IMR-90 (cell line): ENCODE results near the gene RGMA. TPM values are rescaled to one million over a fixed set of nuclear protein-coding genes. Genes with fewer than 3 reads are reported as not detected.
"Not testable (repeated sequence)": the region's sequence is repeated elsewhere in the genome, so short reads cannot be mapped to it uniquely, and the experiment has no call there.

ENCODE experiments used
- ATAC-seq: fragments of 200-7000 bp; cut with Tn5 transposase; 2 replicates; pipeline ENCODE4 v1.9.1; 2020; ENCODE audit warnings: low read depth, mild to moderate bottlenecking, moderate library complexity
- BruUV-seq: library from RNA; stranded (reverse); fragments of 400-500 nt; replicated peaks from 2 replicates; lab custom pipeline; 2021; lab: Mats Ljungman, UMichigan
- CTCF ChIA-PET: fragments of 300-600 bp; formaldehyde crosslinking; extraction: SDS; loops from one replicate; lab custom pipeline; 2021; ENCODE audit warnings: antibody characterized with exemption; lab: Yijun Ruan, JAX
- POLR2A ChIA-PET: fragments of 300-600 bp; sonication (Branson Sonifier 250); formaldehyde crosslinking; loops from one replicate; lab custom pipeline; 2022; ENCODE audit warnings: antibody characterized with exemption; ENCODE audit not compliant: unreplicated experiment; lab: Charles Lee
- DNase-seq: peaks from one replicate; pipeline ENCODE4 v3.0.0; 2013
- H2AFZ ChIP-seq: replicated peaks from 2 replicates; pipeline ENCODE3; 2013; ENCODE audit warnings: low read length, mild to moderate bottlenecking; ENCODE audit not compliant: poor library complexity
- H2AK5ac ChIP-seq: 2 replicates; pipeline ENCODE4 v1.6.1; 2013; ENCODE audit warnings: low read depth, low read length, inconsistent platforms
- H2AK9ac ChIP-seq: replicated peaks from 2 replicates; pipeline ENCODE3; 2013; ENCODE audit warnings: mild to moderate bottlenecking, low read depth, low read length, moderate library complexity; ENCODE audit not compliant: poor library complexity
- H2BK120ac ChIP-seq: 2 replicates; pipeline ENCODE4 v1.6.1; 2013; ENCODE audit warnings: low read depth, low read length, inconsistent platforms
- H2BK15ac ChIP-seq: 3 replicates; pipeline ENCODE4 v1.6.1; 2013; ENCODE audit warnings: low read depth, low read length, inconsistent platforms
- H2BK20ac ChIP-seq: 2 replicates; pipeline ENCODE4 v1.6.1; 2013; ENCODE audit warnings: low read depth, mild to moderate bottlenecking, inconsistent platforms, low read length, moderate library complexity
- H2BK5ac ChIP-seq: 2 replicates; pipeline ENCODE4 v1.6.1; 2013; ENCODE audit warnings: mild to moderate bottlenecking, low read depth, low read length, inconsistent platforms; ENCODE audit not compliant: poor library complexity, severe bottlenecking
- H3K14ac ChIP-seq: replicated peaks from 2 replicates; pipeline ENCODE4 v1.6.1; 2013; ENCODE audit warnings: low read depth, low read length, inconsistent platforms
- H3K18ac ChIP-seq: 2 replicates; pipeline ENCODE4 v1.6.1; 2013; ENCODE audit warnings: low read depth, low read length, control low read depth
- H3K23ac ChIP-seq: 2 replicates; pipeline ENCODE4 v1.6.1; 2013; ENCODE audit warnings: low read depth, low read length, inconsistent platforms
- H3K27ac ChIP-seq: 2 replicates; pipeline ENCODE4 v1.5.1; 2013; ENCODE audit warnings: mild to moderate bottlenecking, control low read depth, low read length; ENCODE audit not compliant: insufficient read depth
- H3K27me3 ChIP-seq: 2 replicates; pipeline ENCODE4 v1.6.1; 2013; ENCODE audit warnings: low read length; ENCODE audit not compliant: control insufficient read depth, insufficient read depth
- H3K36me3 ChIP-seq: 2 replicates; pipeline ENCODE4 v1.6.1; 2013; ENCODE audit warnings: low read length, mixed read lengths; ENCODE audit not compliant: control insufficient read depth, insufficient read depth
- H3K4ac ChIP-seq: 2 replicates; pipeline ENCODE4 v1.6.1; 2013; ENCODE audit warnings: low read depth, low read length, inconsistent platforms
- H3K4me1 ChIP-seq: 2 replicates; pipeline ENCODE4 v1.6.1; 2013; ENCODE audit warnings: low read length, mixed read lengths; ENCODE audit not compliant: control insufficient read depth, insufficient read depth
- H3K4me2 ChIP-seq: 2 replicates; pipeline ENCODE4 v1.6.1; 2013; ENCODE audit warnings: low read depth, mild to moderate bottlenecking, control low read depth, low read length, moderate library complexity
- H3K4me3 ChIP-seq: 2 replicates; pipeline ENCODE4 v1.5.1; 2013; ENCODE audit warnings: low read depth, mild to moderate bottlenecking, control low read depth, low read length, moderate library complexity; ENCODE audit not compliant: insufficient read depth
- H3K56ac ChIP-seq: 2 replicates; pipeline ENCODE4 v1.6.1; 2013; ENCODE audit warnings: low read length, inconsistent platforms; ENCODE audit not compliant: insufficient read depth; ENCODE audit errors: extremely low read depth
- H3K79me1 ChIP-seq, 2 experiments: 2 replicates each; pipeline ENCODE4 v1.6.1; 2013; ENCODE audit warnings: low read length in 2 of 2, inconsistent platforms in 1 of 2, low read depth in 1 of 2
- H3K9ac ChIP-seq: 2 replicates; pipeline ENCODE4 v1.6.1; 2013; ENCODE audit warnings: low read depth, low read length, control low read depth
- H3K9me1 ChIP-seq: 2 replicates; pipeline ENCODE4 v1.6.1; 2013; ENCODE audit warnings: low read length, inconsistent platforms; ENCODE audit not compliant: insufficient read depth
- H3K9me3 ChIP-seq: 2 replicates; pipeline ENCODE4 v1.6.1; 2013; ENCODE audit warnings: low read length; ENCODE audit not compliant: control insufficient read depth, insufficient read depth
- H4K20me1 ChIP-seq: 2 replicates; pipeline ENCODE4 v1.6.1; 2013; ENCODE audit warnings: low read length, inconsistent platforms; ENCODE audit not compliant: insufficient read depth
- H4K5ac ChIP-seq: 2 replicates; pipeline ENCODE4 v1.6.1; 2013; ENCODE audit warnings: mild to moderate bottlenecking, low read depth, low read length, control low read depth
- H4K8ac ChIP-seq, 2 experiments: 2 replicates each; pipeline ENCODE4 v1.6.1; 2013; ENCODE audit warnings: low read depth in 2 of 2, low read length in 2 of 2, control low read depth in 1 of 2, inconsistent platforms in 1 of 2
- H4K91ac ChIP-seq: 2 replicates; pipeline ENCODE4 v1.6.1; 2013; ENCODE audit warnings: low read depth, low read length, inconsistent platforms; ENCODE audit not compliant: insufficient read depth
- WGBS, 2 experiments: methylation state at CpG; one replicate each; pipeline versions ENCODE4 v1.1.5 to v1.1.7; 2013; ENCODE audit warnings: missing lambda C conversion rate in 2 of 2; ENCODE audit not compliant: insufficient read length in 1 of 2; ENCODE audit errors: extremely low coverage in 2 of 2; 5-methylcytosine and 5-hydroxymethylcytosine counted together
- dilution Hi-C: fragments of 300-500 bp; cut with HindIII; formaldehyde crosslinking; loops from one replicate; pipeline ENCODE4 v1.14.3; 2018; ENCODE audit warnings: low sequenced_read_pairs; ENCODE audit not compliant: unreplicated experiment
- in situ Hi-C: fragments of 300-500 bp; cut with MboI; formaldehyde crosslinking; loops from 3 replicates; pipeline ENCODE4 v1.14.3; 2019; ENCODE audit warnings: low sequenced_read_pairs, inconsistent platforms, mixed read lengths
- intact Hi-C: fragments of 100-400 bp; cut with micrococcal nuclease; formaldehyde crosslinking; loops from 2 replicates; pipeline ENCODE4 v1.10.0; 2022
- polyA plus RNA-seq, 3 experiments: library from polyadenylated mRNA; depleted of rRNA; stranded (reverse); fragments of >200 nt; gene quantifications; 2 replicates each; pipeline ENCODE4 v1.2.3, GENCODE V29; 2012; ENCODE audit warnings: low replicate concordance in 1 of 3
- total RNA-seq: library from RNA; depleted of rRNA; stranded (reverse); fragments of >200 nt; gene quantifications from 2 replicates; pipeline ENCODE4 v1.2.3, GENCODE V29; 2012

RGMA gene
- total and polyA plus RNA-seq, 2 of the 4 experiments (the other 2 are of a cell fraction), result 0.18 to 0.26 TPM

GRCh38 chr15:93032515-93033206 is 56.4 kb downstream of the RGMA start:
- ATAC-seq, H3K9me3 ChIP-seq, H2AK5ac ChIP-seq, H3K18ac ChIP-seq, H3K27me3 ChIP-seq, H2AK9ac ChIP-seq, H3K9me1 ChIP-seq, H3K27ac ChIP-seq, H3K4ac ChIP-seq, H3K56ac ChIP-seq, H3K4me3 ChIP-seq, POLR2A ChIA-PET, DNase-seq, H2BK120ac ChIP-seq, H3K9ac ChIP-seq, H3K36me3 ChIP-seq, H2BK15ac ChIP-seq, H3K23ac ChIP-seq, H4K91ac ChIP-seq, H2BK5ac ChIP-seq, H3K4me2 ChIP-seq, BruUV-seq, H4K5ac ChIP-seq, H2BK20ac ChIP-seq, H3K14ac ChIP-seq, H4K8ac ChIP-seq, H3K79me1 ChIP-seq, dilution Hi-C loops: not testable (repeated sequence)
- in situ Hi-C loops, result loop anchor here (5.0 to 10.0 kb wide), 3 partner anchors 962 to 1292 kb away; no protein-coding TSS in a partner anchor
- intact Hi-C loops, result loop anchor here (10.0 kb wide), 1 partner anchor 962 kb away; no protein-coding TSS in a partner anchor
- Histone ChIP-seq H2AFZ (peak overlapping the region; percentile 21), H3K4me1 (peaks cover 20% of the 10 kb centered on the region), H4K20me1 (peaks cover 19% of the 10 kb centered on the region)
- WGBS, 2 experiments, result 87% methylated on average over 9 of the region's 21 CpGs; no CpG with 5 or more reads in 1 of the 2 experiments
- CTCF ChIA-PET, result interaction anchor here (0.9 kb wide), 1 partner anchor 1088 kb away, joined by 3 read pairs; no protein-coding TSS in a partner anchor

GRCh38 chr15:93031557-93032384 is 57.2 kb downstream of the RGMA start:
- 92% methylated on average over 5 of the region's 44 CpGs; no CpG with 5 or more reads in 1 of the 2 experiments for WGBS, 2 experiments
- H4K91ac ChIP-seq, H2AK9ac ChIP-seq, H3K14ac ChIP-seq, POLR2A ChIA-PET, H3K4me2 ChIP-seq, H3K18ac ChIP-seq, dilution Hi-C loops, H3K9ac ChIP-seq, H3K79me1 ChIP-seq, H3K56ac ChIP-seq, H2BK5ac ChIP-seq, H3K27ac ChIP-seq, H3K23ac ChIP-seq, H3K9me1 ChIP-seq, H4K5ac ChIP-seq, H2AK5ac ChIP-seq, H3K4ac ChIP-seq, DNase-seq, H3K9me3 ChIP-seq, H2AFZ ChIP-seq, H4K8ac ChIP-seq, H2BK120ac ChIP-seq, ATAC-seq, BruUV-seq, H2BK15ac ChIP-seq, H2BK20ac ChIP-seq, H3K27me3 ChIP-seq, H3K4me3 ChIP-seq, H3K36me3 ChIP-seq: not testable (repeated sequence)
- peaks cover 24% of the 10 kb centered on the region for H4K20me1 ChIP-seq
- CTCF ChIA-PET, result interaction anchor here (1.1 kb wide), 1 partner anchor 1088 kb away, joined by 3 read pairs; no protein-coding TSS in a partner anchor
- intact Hi-C loops, result loop anchor here (2.0 to 10.0 kb wide), 2 partner anchors 41 to 963 kb away; no protein-coding TSS in a partner anchor
- in situ Hi-C loops, result loop anchor here (5.0 to 10.0 kb wide), 3 partner anchors 963 to 1293 kb away; no protein-coding TSS in a partner anchor
- H3K4me1 ChIP-seq, result peaks cover 22% of the 10 kb centered on the region
